Lower leg skin (tissue), 4 donors: ENCODE measurements around the gene SDR9C7. TPM values are rescaled to one million over a fixed set of nuclear protein-coding genes. Genes with fewer than 3 reads are reported as not detected.
"Not testable (repeated sequence)": the region's sequence is repeated elsewhere in the genome, so short reads cannot be mapped to it uniquely, and the experiment has no call there.

Experiments
- DNase-seq, 2 donors: peaks; one replicate each; pipeline ENCODE4 v3.0.0-alpha.2; 2019; ENCODE audit warnings: low spot score in 2 of 2
- H3K4me3 ChIP-seq: fragments of 200-600 bp; sonication (generic); 2 replicates; pipeline ENCODE4 v1.5.1; 2017; ENCODE audit warnings: mild to moderate bottlenecking, low read depth; ENCODE audit not compliant: poor library complexity, severe bottlenecking
- CTCF ChIP-seq, 3 donors: fragments of 450-650 bp; IDR thresholded peaks; one replicate each; pipeline ENCODE4 v1.5.1; 2016; ENCODE audit warnings: antibody characterized with exemption in 3 of 3, mild to moderate bottlenecking in 3 of 3, moderate library complexity in 2 of 3
- POLR2A ChIP-seq, 2 donors: fragments of 450-650 bp; IDR thresholded peaks; one replicate each; pipeline ENCODE4 v1.6.1; 2016 to 2017; ENCODE audit warnings: antibody characterized with exemption in 2 of 2, mild to moderate bottlenecking in 1 of 2, moderate library complexity in 1 of 2
- WGBS, 2 donors: methylation state at CpG; one replicate each; pipeline ENCODE4 v1.1.5; 2018; 5-methylcytosine and 5-hydroxymethylcytosine counted together
- intact Hi-C: fragments of 100-400 bp; cut with DNase I; formaldehyde crosslinking; loops from one replicate; pipeline ENCODE4 v1.15.0; 2023; ENCODE audit warnings: low total_unique reads
- total RNA-seq, 4 donors: library from RNA; depleted of rRNA; stranded (reverse); fragments of >200 nt; gene quantifications; one replicate each; pipeline ENCODE4 v1.1.0, GENCODE V29; 2016

Gene SDR9C7
- total RNA-seq, 4 donors from 2014 or later: 71.0 to 161 (median 105) TPM

DNA sequence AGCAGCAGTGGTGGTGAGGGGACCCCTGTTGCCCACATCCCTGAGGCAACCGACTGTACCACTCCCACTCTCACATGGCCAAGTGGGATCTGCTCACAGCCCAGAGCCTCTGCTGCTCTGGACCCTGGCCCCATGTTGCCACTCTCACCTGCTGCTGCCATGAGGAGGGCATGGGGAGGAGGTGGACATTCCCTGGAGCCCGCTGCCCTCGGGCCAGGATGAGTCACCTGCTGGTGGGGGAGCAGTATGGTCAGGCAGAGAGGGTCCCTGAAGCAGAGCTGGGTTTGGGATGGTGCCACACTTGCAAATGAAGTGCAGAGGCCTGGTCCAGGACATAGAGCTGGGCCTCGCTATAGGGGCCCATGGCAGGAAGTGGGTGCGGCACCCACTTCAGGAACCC is 26.1 kb downstream of the SDR9C7 start:
- no peak for DNase-seq
- intact Hi-C loops: no loop called here
- no peak overlapping the region for H3K4me3 ChIP-seq
- 63 to 83% methylated on average over 3 to 5 of the region's 5 CpGs for WGBS, 2 donors
- TF ChIP-seq POLR2A (IDR thresholded peaks at IDR 0.05) (no peak), CTCF (IDR thresholded peaks at IDR 0.05) (no peak)

DNA sequence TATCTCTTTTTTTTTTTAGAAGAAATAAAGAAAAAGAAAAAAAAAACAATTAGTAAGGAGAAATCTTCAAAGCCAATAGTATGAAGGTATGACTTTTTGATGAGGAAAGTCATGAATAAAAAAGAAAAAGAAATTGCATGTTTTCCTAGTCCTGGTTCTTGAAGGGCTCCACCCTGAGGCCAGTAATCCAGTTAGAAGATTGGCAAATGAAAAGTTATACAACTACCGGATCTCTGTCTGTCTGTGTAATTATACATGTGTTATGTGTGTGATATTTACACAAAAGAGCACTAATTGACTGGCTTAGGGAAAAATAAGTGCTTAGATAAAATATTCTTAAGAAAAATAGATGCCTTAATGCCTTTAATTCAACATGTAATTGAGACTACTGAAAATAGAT is 28.4 kb downstream of the SDR9C7 start:
- no peak for DNase-seq
- 42 to 59% methylated on average over 1 of the region's 1 CpG for WGBS, 2 donors

GRCh38 chr12:56903374-56903773 is 30.8 kb downstream of the SDR9C7 start:
- no peak for DNase-seq
- TF ChIP-seq POLR2A (IDR thresholded peaks at IDR 0.05) (no peak), CTCF (IDR thresholded peaks at IDR 0.05) (no peak)
- intact Hi-C loops: no loop called here
- H3K4me3 ChIP-seq: no peak overlapping the region
- WGBS, 2 donors: 27 to 59% methylated on average over 1 of the region's 1 CpG

More for the DNA sequence above, 28.4 kb downstream of the SDR9C7 start:
- intact Hi-C loops: no loop called here
- no peak overlapping the region for H3K4me3 ChIP-seq
- TF ChIP-seq POLR2A (IDR thresholded peaks at IDR 0.05): no peak
- no peak for TF ChIP-seq CTCF (IDR thresholded peaks at IDR 0.05)

DNA sequence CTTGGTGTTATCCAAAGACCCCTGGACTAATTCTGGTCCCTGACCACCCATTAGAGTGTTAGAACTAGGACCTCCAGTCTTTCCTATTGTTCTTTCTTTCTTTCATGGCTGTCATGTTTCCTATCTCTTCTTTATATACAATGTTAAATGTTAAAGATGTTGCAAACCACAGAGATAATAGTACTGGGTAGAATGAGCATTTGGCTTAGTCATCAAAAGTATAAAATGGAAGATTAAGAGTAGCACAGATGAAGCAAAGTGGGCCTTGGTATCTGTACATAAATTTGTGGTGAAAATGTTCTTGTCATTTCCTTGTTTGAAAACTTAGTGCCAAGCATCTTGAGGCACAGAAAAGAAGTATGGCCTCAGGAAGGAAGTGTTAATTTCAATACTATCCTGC is 32.9 kb downstream of the SDR9C7 start:
- DNase-seq, H3K4me3 ChIP-seq, intact Hi-C loops: not testable (repeated sequence)

DNA sequence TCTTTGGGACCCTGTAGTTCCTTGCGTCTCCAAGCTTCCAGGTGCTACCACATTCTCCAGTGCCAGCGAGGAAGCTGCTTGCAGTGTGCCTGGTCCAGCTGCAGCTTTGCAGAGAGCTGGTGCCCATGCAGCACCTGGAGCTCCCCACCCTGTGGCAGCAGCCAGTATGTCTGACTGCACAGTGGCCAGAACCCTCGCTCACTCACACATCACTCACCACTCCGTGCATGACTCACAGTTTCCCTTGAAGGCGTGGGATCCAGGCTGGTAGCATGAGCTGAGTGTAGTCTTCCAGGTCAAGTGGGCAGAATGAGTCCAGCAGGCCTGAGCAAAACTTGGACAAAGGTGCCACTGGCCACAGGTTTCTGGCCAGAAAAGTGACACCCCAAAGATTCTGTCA is 33.6 kb downstream of the SDR9C7 start:
- 78 to 88% methylated on average over 5 of the region's 5 CpGs for WGBS, 2 donors
- DNase-seq: no peak

DNA sequence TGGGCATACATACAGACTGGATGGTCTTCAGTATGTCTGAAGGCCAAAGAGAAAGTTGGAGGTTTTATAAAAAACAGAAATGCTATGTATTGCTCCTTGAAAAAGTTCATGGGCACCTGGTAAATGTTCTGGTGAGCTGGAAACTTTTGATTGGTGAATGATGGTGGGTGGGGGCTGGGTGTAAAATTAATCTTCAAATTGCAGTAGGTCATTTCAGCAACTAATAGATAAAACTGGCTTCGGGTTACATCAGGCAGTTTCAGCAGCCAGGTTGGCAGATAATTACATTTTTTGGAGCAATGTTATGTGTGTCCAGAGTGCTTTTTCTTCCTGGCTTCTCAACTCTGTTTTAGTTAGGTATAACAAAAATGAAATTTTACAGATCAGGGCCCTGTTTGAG is 35.3 kb downstream of the SDR9C7 start:
- no peak for DNase-seq
- 80 to 82% methylated on average over 1 of the region's 1 CpG for WGBS, 2 donors
- H3K4me3 ChIP-seq: no peak overlapping the region
- intact Hi-C loops: no loop called here
- TF ChIP-seq CTCF (IDR thresholded peaks at IDR 0.05) (no peak), POLR2A (IDR thresholded peaks at IDR 0.05) (no peak)

More for the DNA sequence above, 33.6 kb downstream of the SDR9C7 start:
- no peak overlapping the region for H3K4me3 ChIP-seq
- TF ChIP-seq POLR2A (IDR thresholded peaks at IDR 0.05) (no peak), CTCF (IDR thresholded peaks at IDR 0.05) (no peak)
- intact Hi-C loops: no loop called here
